Measurements from ENCODE around the gene PIH1D1.

Gene PIH1D1

DNA sequence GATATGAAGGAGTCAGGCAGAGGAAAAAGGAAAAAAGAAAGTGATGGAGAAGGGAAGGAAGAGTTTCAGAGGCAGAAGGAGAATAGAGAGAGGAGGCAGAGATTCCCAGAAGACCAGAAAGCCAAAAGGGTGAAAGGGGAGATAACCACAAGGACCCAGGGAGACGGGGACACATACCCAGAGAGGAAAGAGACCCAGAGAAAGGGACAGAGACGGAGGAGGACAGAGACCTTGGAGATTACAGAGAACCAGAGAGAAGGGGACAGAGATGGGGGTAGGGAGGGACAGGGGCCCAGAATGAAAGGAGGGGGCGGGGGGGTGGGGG is 29.8 kb downstream of the PIH1D1 start:
- H3K27me3 ChIP-seq (ENCODE audit: insufficient read depth, low read length): peaks cover 92% of the 10 kb centered on the region
- H3K9me3 ChIP-seq (ENCODE audit: low read length): peaks cover 2% of the 10 kb centered on the region
- H3K4me1 ChIP-seq (ENCODE audit: insufficient read depth, low read length): peaks cover 11% of the 10 kb centered on the region
- H3K4me3 ChIP-seq (ENCODE audit: low read length): no peak overlapping the region
- no peaks in the 10 kb centered on the region for H3K36me3 ChIP-seq (ENCODE audit: insufficient read depth, low read length)
- no peak overlapping the region for H2AFZ ChIP-seq (ENCODE audit: low read depth, low read length)

DNA sequence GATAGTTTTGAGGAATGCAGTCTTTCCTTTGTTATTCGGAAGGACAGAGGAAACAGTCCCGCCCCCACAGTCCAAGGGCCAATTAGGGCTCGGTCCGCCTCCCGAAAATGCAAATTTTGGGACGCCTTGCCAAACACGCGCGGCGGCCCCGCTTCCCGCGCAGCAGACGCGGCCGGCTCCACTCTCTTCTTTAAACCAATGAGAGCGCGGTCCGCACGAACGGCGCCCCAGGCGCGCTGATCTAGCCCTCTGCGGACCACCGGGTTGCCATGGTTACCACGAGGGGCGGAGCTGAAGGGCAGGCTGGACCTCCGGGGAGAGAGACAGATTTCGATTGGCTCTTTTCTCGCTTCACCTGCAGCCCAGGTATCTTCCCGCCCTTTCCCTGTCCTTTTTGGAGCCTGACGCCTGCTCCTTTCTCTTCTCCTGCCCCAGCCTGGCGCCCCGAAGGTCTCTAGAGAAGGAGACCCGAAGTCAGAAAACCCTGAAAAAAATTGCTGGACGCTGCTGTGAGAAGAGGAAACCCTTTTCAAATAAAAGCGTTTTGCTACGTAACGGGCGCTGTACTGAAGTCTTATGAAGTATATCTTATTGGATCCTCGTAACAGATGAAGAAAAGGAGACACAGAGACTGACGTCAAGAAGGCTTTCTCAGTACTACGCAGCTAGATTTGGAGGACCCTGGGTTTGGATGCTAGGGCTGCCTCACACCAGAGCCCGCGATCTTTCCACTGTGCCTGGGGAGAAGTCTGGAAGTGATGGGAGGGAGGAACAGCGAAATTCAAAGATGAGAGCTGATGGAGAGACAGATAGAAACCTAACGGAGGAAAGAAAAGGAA is 30.4 kb downstream of the PIH1D1 start:
- H2AFZ ChIP-seq (ENCODE audit: low read depth, low read length): no peak overlapping the region
- H3K4me3 ChIP-seq (ENCODE audit: low read length): no peak overlapping the region
- H3K4me1 ChIP-seq (ENCODE audit: insufficient read depth, low read length): peaks cover 11% of the 10 kb centered on the region
- H3K9me3 ChIP-seq (ENCODE audit: low read length): peaks cover 2% of the 10 kb centered on the region
- peaks cover 92% of the 10 kb centered on the region for H3K27me3 ChIP-seq (ENCODE audit: insufficient read depth, low read length)
- no peaks in the 10 kb centered on the region for H3K36me3 ChIP-seq (ENCODE audit: insufficient read depth, low read length)

DNA sequence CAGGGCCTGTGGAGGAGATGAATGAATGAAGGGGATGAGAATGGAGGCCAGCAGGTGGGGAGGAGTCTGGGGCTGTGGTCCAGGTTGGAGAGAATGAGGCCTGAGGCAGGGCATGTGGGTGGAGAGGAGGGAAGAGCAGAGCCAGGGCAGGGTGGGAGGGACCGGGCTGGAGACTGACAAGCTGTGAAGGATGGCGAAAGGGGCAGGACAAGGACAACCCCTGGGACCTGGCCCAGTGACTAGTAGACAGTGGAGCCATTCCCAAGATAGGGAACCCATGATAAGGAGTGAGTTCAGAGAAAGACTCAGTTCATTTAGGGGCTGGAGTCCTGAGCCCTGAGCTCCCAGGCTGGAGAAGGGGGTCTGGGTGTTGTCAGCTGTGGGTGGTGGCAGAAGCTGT is 31.4 kb downstream of the PIH1D1 start:
- no peaks in the 10 kb centered on the region for H3K9me3 ChIP-seq (ENCODE audit: low read length)
- peaks cover 85% of the 10 kb centered on the region for H3K27me3 ChIP-seq (ENCODE audit: insufficient read depth, low read length)

DNA sequence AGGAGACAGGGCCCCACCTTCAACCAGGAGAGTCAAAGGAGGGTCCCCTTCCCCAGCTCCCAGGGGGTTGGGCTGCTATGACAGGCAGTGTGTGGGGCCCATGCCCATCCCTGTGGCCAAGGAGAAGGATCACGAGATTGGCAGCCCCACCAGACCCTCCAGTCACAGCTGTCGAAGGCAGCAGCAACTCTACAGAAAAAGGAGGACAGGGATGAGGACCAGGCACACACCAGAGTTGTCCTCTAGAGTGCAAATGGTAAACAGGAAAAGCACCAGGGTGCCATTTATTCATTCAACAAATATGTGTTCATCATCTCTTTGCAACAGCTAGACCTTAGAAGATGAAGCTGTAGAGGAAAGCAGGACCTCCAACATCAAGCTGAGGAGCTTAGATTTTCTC is 32.4 kb downstream of the PIH1D1 start:
- peaks cover 11% of the 10 kb centered on the region for H3K4me1 ChIP-seq (ENCODE audit: insufficient read depth, low read length)
- no peaks in the 10 kb centered on the region for H3K36me3 ChIP-seq (ENCODE audit: insufficient read depth, low read length)
- peaks cover 81% of the 10 kb centered on the region for H3K27me3 ChIP-seq (ENCODE audit: insufficient read depth, low read length)
- no peaks in the 10 kb centered on the region for H3K9me3 ChIP-seq (ENCODE audit: low read length)
- no peak overlapping the region for H2AFZ ChIP-seq (ENCODE audit: low read depth, low read length)
- no peak overlapping the region for H3K4me3 ChIP-seq (ENCODE audit: low read length)

More for the DNA sequence above, 31.4 kb downstream of the PIH1D1 start:
- Histone ChIP-seq H3K4me3 (ENCODE audit: low read length) (no peak overlapping the region), H3K36me3 (ENCODE audit: insufficient read depth, low read length) (no peaks in the 10 kb centered on the region), H3K4me1 (ENCODE audit: insufficient read depth, low read length) (peaks cover 11% of the 10 kb centered on the region), H2AFZ (ENCODE audit: low read depth, low read length) (no peak overlapping the region)

DNA sequence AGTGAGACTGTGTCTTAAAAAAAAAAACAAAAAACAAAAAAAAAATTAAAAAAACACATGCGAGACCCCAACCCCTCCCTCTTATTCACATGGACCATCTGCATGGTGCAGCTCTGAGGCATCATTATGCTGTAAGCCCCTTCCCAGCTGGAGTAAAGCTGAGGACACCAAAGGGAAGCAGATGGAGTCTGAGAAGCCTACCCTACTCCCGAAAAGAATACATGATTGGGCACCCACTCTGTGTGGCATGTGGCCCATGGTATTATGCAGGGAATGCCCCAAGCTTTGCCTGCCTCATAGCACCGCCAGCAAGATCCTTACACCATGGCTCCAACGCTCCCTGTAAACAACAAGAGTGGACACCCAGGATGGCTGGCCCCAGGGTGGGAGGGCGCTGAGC is 33.1 kb downstream of the PIH1D1 start:
- Histone ChIP-seq H3K27me3 (ENCODE audit: insufficient read depth, low read length) (peaks cover 80% of the 10 kb centered on the region), H3K9me3 (ENCODE audit: low read length) (no peaks in the 10 kb centered on the region), H3K36me3 (ENCODE audit: insufficient read depth, low read length) (no peaks in the 10 kb centered on the region), H3K4me1 (ENCODE audit: insufficient read depth, low read length) (peaks cover 7% of the 10 kb centered on the region), H2AFZ (ENCODE audit: low read depth, low read length) (no peak overlapping the region), H3K4me3 (ENCODE audit: low read length) (no peak overlapping the region)

DNA sequence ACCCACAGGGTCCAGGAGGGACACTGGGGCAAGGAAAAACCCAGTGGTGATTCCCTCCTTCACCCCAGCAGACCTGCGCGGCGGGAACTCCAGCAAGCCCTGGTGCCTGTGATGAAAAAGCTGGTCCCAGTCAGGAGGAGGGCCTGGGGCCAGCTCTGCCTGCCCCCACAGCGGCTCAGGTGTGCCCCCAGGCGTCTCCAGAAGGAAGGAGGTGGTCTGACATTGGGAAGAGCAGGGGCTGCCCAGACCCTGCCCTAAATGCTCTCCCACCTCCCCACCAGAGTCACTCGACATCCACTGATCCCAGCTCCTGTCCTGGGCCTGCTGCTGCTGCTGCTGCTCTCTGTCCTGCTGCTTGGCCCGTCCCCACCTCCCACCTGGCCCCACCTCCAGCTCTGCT is 34.5 kb downstream of the PIH1D1 start:
- no peaks in the 10 kb centered on the region for H3K36me3 ChIP-seq (ENCODE audit: insufficient read depth, low read length)
- no peaks in the 10 kb centered on the region for H3K4me1 ChIP-seq (ENCODE audit: insufficient read depth, low read length)
- no peak overlapping the region for H2AFZ ChIP-seq (ENCODE audit: low read depth, low read length)
- H3K27me3 ChIP-seq (ENCODE audit: insufficient read depth, low read length): peaks cover 78% of the 10 kb centered on the region
- H3K4me3 ChIP-seq (ENCODE audit: low read length): no peak overlapping the region
- H3K9me3 ChIP-seq (ENCODE audit: low read length): no peaks in the 10 kb centered on the region

DNA sequence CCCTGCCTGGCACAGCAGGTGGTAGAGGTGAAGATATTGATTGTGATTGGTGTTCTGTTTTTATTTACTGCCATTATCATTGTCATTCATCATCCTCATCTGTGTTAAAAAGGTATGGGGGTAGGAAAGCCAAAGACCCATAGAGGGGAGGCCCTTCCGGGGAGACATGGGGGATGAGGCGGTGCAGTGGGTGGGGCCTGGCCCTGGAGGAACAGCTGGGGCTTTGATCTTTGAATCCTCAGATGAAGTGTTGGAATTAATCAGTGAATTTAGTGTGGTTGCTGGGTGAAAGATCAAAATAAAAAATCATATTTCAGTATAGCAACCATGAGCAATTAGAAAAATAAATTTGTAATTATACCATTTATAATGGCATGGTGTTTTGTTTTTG is 35.8 kb downstream of the PIH1D1 start:
- Histone ChIP-seq H3K27me3 (ENCODE audit: insufficient read depth, low read length) (peaks cover 70% of the 10 kb centered on the region), H3K9me3 (ENCODE audit: low read length) (no peaks in the 10 kb centered on the region), H3K4me3 (ENCODE audit: low read length) (no peak overlapping the region), H2AFZ (ENCODE audit: low read depth, low read length) (no peak overlapping the region), H3K36me3 (ENCODE audit: insufficient read depth, low read length) (no peaks in the 10 kb centered on the region), H3K4me1 (ENCODE audit: insufficient read depth, low read length) (no peaks in the 10 kb centered on the region)

DNA sequence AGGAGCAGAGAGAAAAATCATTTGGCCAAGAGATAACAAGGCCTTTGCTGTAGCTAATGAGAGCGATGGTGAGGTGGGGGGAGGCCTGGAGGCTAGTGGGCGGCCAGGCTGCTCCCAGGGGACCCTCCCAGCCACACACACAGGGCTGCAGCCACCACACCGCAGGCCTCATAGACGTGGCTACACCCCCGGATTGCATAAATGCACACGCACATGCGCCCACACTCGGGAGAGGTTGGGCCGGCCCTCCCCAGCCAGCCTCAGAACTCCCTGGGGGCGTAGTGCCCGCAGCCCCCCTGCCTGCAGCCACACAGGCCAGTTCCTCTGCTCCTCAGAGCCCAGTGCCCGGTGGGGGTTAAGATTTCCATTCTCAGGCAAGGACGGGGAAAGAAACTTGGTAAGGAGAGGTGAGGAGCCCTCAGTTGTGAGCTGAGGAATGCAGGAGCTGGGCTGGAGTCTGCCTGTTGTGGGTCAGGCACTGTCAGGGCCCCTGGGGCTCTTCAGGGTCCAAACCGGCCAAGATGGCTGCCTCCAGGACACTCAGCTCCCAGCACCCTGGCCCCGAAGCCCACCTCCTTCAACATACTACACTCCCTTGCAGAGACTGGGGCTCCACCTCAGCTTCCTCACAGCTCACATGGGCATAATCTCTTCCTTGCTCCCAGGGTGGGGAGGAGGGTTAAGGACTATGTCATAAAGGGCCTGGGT is 36.4 kb downstream of the PIH1D1 start:
- no peaks in the 10 kb centered on the region for H3K9me3 ChIP-seq (ENCODE audit: low read length)
- H3K4me1 ChIP-seq (ENCODE audit: insufficient read depth, low read length): no peaks in the 10 kb centered on the region
- peaks cover 65% of the 10 kb centered on the region for H3K27me3 ChIP-seq (ENCODE audit: insufficient read depth, low read length)

GRCh38 chr19:49414256-49414655 is 37.4 kb downstream of the PIH1D1 start:
- Histone ChIP-seq H2AFZ (ENCODE audit: low read depth, low read length) (no peak overlapping the region), H3K4me1 (ENCODE audit: insufficient read depth, low read length) (no peaks in the 10 kb centered on the region), H3K36me3 (ENCODE audit: insufficient read depth, low read length) (no peaks in the 10 kb centered on the region), H3K9me3 (ENCODE audit: low read length) (no peaks in the 10 kb centered on the region), H3K4me3 (ENCODE audit: low read length) (no peak overlapping the region), H3K27me3 (ENCODE audit: insufficient read depth, low read length) (peaks cover 57% of the 10 kb centered on the region)

More for the DNA sequence above, 36.4 kb downstream of the PIH1D1 start:
- no peak overlapping the region for H2AFZ ChIP-seq (ENCODE audit: low read depth, low read length)
- no peaks in the 10 kb centered on the region for H3K36me3 ChIP-seq (ENCODE audit: insufficient read depth, low read length)
- no peak overlapping the region for H3K4me3 ChIP-seq (ENCODE audit: low read length)

- no peak overlapping the region for H3K4me3 ChIP-seq (ENCODE audit: low read length)
- no peaks in the 10 kb centered on the region for H3K4me1 ChIP-seq (ENCODE audit: insufficient read depth, low read length)
- no peak overlapping the region for H2AFZ ChIP-seq (ENCODE audit: low read depth, low read length)
- peaks cover 54% of the 10 kb centered on the region for H3K27me3 ChIP-seq (ENCODE audit: insufficient read depth, low read length)
- H3K36me3 ChIP-seq (ENCODE audit: insufficient read depth, low read length): no peaks in the 10 kb centered on the region
- H3K9me3 ChIP-seq (ENCODE audit: low read length): no peaks in the 10 kb centered on the region
Observed at GRCh38 chr19:49413348-49413747, 38.3 kb downstream of the PIH1D1 start.

DNA sequence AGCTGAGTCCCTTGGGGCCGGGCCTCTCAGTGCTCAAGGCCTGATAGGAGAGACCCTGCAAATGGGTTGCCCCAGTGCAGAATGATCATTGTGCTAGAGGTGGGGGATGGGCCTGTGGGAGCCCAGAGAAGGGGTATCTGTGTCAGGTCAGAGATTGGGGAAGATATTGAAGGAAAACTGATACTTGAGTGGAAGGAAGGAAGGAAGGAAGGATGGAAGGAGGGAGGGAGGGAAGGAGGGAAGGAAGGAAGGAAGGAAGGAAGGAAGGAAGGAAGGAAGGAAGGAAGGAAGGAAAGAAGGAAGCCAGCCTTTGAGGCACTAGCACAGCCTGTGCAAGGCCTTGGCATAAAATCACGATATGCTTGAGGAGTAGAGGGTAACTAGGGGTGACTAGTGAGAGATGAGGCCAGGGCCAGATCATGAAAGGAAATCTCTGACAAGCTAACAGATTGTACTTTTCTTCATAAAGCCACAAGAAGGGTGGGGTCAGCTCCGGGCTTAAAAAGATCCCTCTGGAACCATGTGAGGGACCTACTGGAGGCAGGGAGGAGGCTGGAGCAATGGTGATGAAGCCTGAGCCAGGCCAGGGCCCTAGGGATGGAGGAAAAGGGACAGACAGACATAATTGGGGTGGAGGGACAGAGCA is 39.8 kb downstream of the PIH1D1 start:
- Histone ChIP-seq H3K4me3 (ENCODE audit: low read length) (no peak overlapping the region), H3K27me3 (ENCODE audit: insufficient read depth, low read length) (peaks cover 41% of the 10 kb centered on the region), H3K4me1 (ENCODE audit: insufficient read depth, low read length) (no peaks in the 10 kb centered on the region), H3K36me3 (ENCODE audit: insufficient read depth, low read length) (no peaks in the 10 kb centered on the region), H3K9me3 (ENCODE audit: low read length) (no peaks in the 10 kb centered on the region), H2AFZ (ENCODE audit: low read depth, low read length) (no peak overlapping the region)

DNA sequence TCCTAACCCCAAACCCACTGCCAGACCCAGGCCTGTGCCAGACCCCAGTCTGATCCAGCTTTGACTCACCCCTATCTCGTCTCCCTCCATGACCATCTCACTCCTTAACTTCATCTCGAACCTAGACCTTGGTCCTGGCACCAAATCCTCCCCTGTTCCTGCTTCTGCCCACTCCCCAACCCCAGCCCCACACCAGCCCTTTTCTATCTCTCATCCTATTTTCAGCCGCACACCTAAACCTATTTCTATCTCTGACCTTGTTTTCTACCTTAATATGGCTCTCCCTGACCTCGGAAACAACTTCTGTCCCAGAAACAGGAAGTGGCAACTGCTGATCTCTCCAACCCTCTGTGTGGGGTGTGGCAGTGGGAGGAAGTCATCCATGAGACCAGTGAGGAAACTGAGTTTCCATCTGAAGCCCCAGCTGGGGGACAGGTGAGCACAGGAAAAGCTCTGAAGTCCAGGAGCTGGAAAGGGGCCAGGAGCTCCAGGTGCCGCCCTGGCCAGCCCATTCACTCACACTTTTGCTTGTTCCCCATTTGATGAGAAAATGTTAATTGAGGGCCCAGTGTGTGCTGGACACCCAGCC is 42.1 kb downstream of the PIH1D1 start:
- H3K36me3 ChIP-seq (ENCODE audit: insufficient read depth, low read length): no peaks in the 10 kb centered on the region
- peaks cover 27% of the 10 kb centered on the region for H3K27me3 ChIP-seq (ENCODE audit: insufficient read depth, low read length)
- H2AFZ ChIP-seq (ENCODE audit: low read depth, low read length): no peak overlapping the region
- no peaks in the 10 kb centered on the region for H3K4me1 ChIP-seq (ENCODE audit: insufficient read depth, low read length)
- no peaks in the 10 kb centered on the region for H3K9me3 ChIP-seq (ENCODE audit: low read length)
- H3K4me3 ChIP-seq (ENCODE audit: low read length): no peak overlapping the region

GRCh38 chr19:49408816-49409440 is 42.7 kb downstream of the PIH1D1 start:
- Histone ChIP-seq H3K27me3 (ENCODE audit: insufficient read depth, low read length) (peaks cover 26% of the 10 kb centered on the region), H2AFZ (ENCODE audit: low read depth, low read length) (no peak overlapping the region), H3K9me3 (ENCODE audit: low read length) (no peaks in the 10 kb centered on the region), H3K36me3 (ENCODE audit: insufficient read depth, low read length) (no peaks in the 10 kb centered on the region), H3K4me1 (ENCODE audit: insufficient read depth, low read length) (peaks cover under 1% of the 10 kb centered on the region), H3K4me3 (ENCODE audit: low read length) (no peak overlapping the region)
